CD14-positive monocyte (primary cell): ENCODE results near the gene HERC6. TPM values are rescaled to one million over a fixed set of nuclear protein-coding genes. Genes with fewer than 3 reads are reported as not detected.
"Not testable (repeated sequence)": the region's sequence is repeated elsewhere in the genome, so short reads cannot be mapped to it uniquely, and the experiment has no call there.

Source experiments
- DNase-seq, 3 donors: peaks; one replicate each; pipeline ENCODE4 v3.0.0-alpha.2; 2011 to 2022
- H2AFZ ChIP-seq: 2 replicates; pipeline ENCODE4 v1.6.0; 2012; ENCODE audit warnings: mild to moderate bottlenecking, low read depth, low read length, inconsistent platforms; ENCODE audit not compliant: insufficient read depth, poor library complexity, severe bottlenecking
- H3K27ac ChIP-seq, 2 donors: 1 replicate in 1 of 2; 2 replicates in 1 of 2; pipeline ENCODE4 v1.5.1; 2012 to 2013; ENCODE audit warnings: low read length in 2 of 2, control low read depth in 1 of 2, inconsistent platforms in 1 of 2, low read depth in 1 of 2, mild to moderate bottlenecking in 1 of 2
- H3K27me3 ChIP-seq, 2 donors: one replicate each; pipeline versions ENCODE4 v1.6.0 to v1.6.1; 2011 to 2013; ENCODE audit warnings: low read length in 2 of 2; ENCODE audit not compliant: control insufficient read depth in 2 of 2, insufficient read depth in 2 of 2
- H3K36me3 ChIP-seq, 2 donors: replicated peaks in 1 of 2; 1 replicate in 1 of 2; 2 replicates in 1 of 2; pipeline versions ENCODE4 v1.5.1 to v1.6.1; 2012 to 2013; ENCODE audit warnings: low read length in 2 of 2, control low read depth in 1 of 2, inconsistent platforms in 1 of 2, mild to moderate bottlenecking in 1 of 2; ENCODE audit not compliant: insufficient read depth in 2 of 2, control insufficient read depth in 1 of 2
- H3K4me1 ChIP-seq, 2 donors: 1 replicate in 1 of 2; 2 replicates in 1 of 2; pipeline versions ENCODE4 v1.5.1 to v1.6.1; 2012 to 2013; ENCODE audit warnings: low read length in 2 of 2, control low read depth in 1 of 2, inconsistent platforms in 1 of 2, mild to moderate bottlenecking in 1 of 2, moderate library complexity in 1 of 2; ENCODE audit not compliant: insufficient read depth in 2 of 2, control insufficient read depth in 1 of 2
- H3K4me2 ChIP-seq: replicated peaks from 2 replicates; pipeline ENCODE3; 2012; ENCODE audit warnings: low read length, moderate library complexity, mild to moderate bottlenecking; ENCODE audit not compliant: poor library complexity, severe bottlenecking; ENCODE audit errors: extremely low read depth
- H3K4me3 ChIP-seq, 3 experiments: fragments of 200-600 bp in 1 of 3; sonication (generic) in 1 of 3; replicated peaks in 1 of 3; 1 replicate in 2 of 3; 2 replicates in 1 of 3; pipeline ENCODE4 v1.5.1; 2011 to 2013; ENCODE audit warnings: low read length in 3 of 3, mild to moderate bottlenecking in 3 of 3, control low read depth in 2 of 3, low read depth in 2 of 3, inconsistent platforms in 1 of 3, moderate library complexity in 1 of 3
- H3K79me2 ChIP-seq: 2 replicates; pipeline ENCODE4 v1.6.0; 2012; ENCODE audit warnings: mild to moderate bottlenecking, control low read depth, inconsistent platforms, low read length, moderate library complexity; ENCODE audit not compliant: insufficient read depth
- H3K9ac ChIP-seq: 2 replicates; pipeline ENCODE4 v1.6.0; 2017; ENCODE audit warnings: low read length, mild to moderate bottlenecking; ENCODE audit not compliant: insufficient read depth, poor library complexity, severe bottlenecking
- H3K9me3 ChIP-seq, 2 donors: replicated peaks in 1 of 2; 1 replicate in 1 of 2; 2 replicates in 1 of 2; pipeline versions ENCODE4 v1.5.1 to v1.6.1; 2012 to 2013; ENCODE audit warnings: low read length in 2 of 2, control low read depth in 1 of 2; ENCODE audit not compliant: control insufficient read depth in 1 of 2, insufficient read depth in 1 of 2
- H4K20me1 ChIP-seq: 2 replicates; pipeline ENCODE4 v1.6.0; 2012; ENCODE audit warnings: mild to moderate bottlenecking, low read length, control low read depth, moderate library complexity; ENCODE audit not compliant: insufficient read depth
- H3K27ac Mint-ChIP-seq, 7 donors: one replicate each; pipeline ENCODE4 v1.8.0; 2020; ENCODE audit warnings: mild to moderate bottlenecking in 7 of 7, mixed read lengths in 7 of 7, moderate library complexity in 6 of 7, inconsistent platforms in 2 of 7
- H3K27me3 Mint-ChIP-seq, 3 donors: one replicate each; pipeline ENCODE4 v1.8.0; 2021 to 2022; ENCODE audit warnings: low read depth in 3 of 3, mild to moderate bottlenecking in 3 of 3, mixed read lengths in 3 of 3, moderate library complexity in 3 of 3, inconsistent platforms in 1 of 3
- H3K36me3 Mint-ChIP-seq, 2 donors: one replicate each; pipeline ENCODE4 v1.8.0; 2020; ENCODE audit warnings: mixed read lengths in 2 of 2, inconsistent platforms in 1 of 2, mild to moderate bottlenecking in 1 of 2
- H3K4me1 Mint-ChIP-seq: one replicate; pipeline ENCODE4 v1.8.0; 2020; ENCODE audit warnings: mild to moderate bottlenecking, mixed read lengths
- H3K4me3 Mint-ChIP-seq, 2 donors: one replicate each; pipeline ENCODE4 v1.8.0; 2020; ENCODE audit warnings: mild to moderate bottlenecking in 2 of 2, mixed read lengths in 2 of 2, moderate library complexity in 1 of 2
- H3K9me3 Mint-ChIP-seq, 7 donors: one replicate each; pipeline ENCODE4 v1.8.0; 2020 to 2022; ENCODE audit warnings: mixed read lengths in 7 of 7, mild to moderate bottlenecking in 6 of 7, moderate library complexity in 6 of 7, inconsistent platforms in 2 of 7
- WGBS: methylation state at CpG from one replicate; pipeline ENCODE4 v1.1.5; 2013; ENCODE audit warnings: missing lambda C conversion rate; ENCODE audit not compliant: insufficient coverage; 5-methylcytosine and 5-hydroxymethylcytosine counted together
- intact Hi-C, 2 donors: fragments of 100-400 bp; cut with micrococcal nuclease; formaldehyde crosslinking; loops; one replicate each; pipeline versions ENCODE4 v1.15.0 to v1.15.1; 2023
- polyA plus RNA-seq, 3 donors: library from polyadenylated mRNA; depleted of rRNA in 1 of 3; unstranded in 2 of 3; stranded (reverse) in 1 of 3; fragments of 300-500 nt in 2 of 3; fragments of >200 nt in 1 of 3; fragmentation: Illumina TruSeq in 2 of 3; gene quantifications; 1 replicate in 2 of 3; 2 replicates in 1 of 3; pipeline ENCODE4 v1.2.3, GENCODE V29; 2012 to 2021
- TF ChIP-seq, protein P1 (sequence below): fragments of 200-600 bp; IDR thresholded peaks from one replicate; pipeline ENCODE4 v1.8.0; 2022; ENCODE audit warnings: antibody characterized with exemption, mild to moderate bottlenecking

Gene HERC6
- polyA plus RNA-seq, 3 donors: 4.1 to 9.4 (median 6.1) TPM

DNA sequence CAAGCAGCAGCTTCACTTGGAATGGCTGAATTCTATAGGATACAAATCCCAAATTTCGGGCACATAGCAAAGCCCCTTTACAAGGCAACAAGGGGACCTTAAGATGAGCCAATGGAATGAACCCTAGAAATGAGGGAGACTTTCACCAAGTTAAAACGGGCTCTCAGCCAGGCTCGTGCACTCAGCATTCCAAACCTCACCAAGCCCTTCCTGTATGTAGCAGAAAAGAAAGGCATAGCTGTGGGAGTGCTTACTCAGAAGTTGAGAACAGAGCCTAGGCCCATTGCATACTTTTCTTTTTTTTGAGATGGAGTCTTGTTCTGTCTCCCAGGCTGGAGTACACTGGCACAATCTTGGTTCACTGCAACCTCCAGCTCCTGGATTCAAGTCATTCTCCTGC is 67.5 kb downstream of the HERC6 start:
- H3K27ac ChIP-seq: no peak overlapping the region
- H3K4me1 ChIP-seq: no peaks in the 10 kb centered on the region
- H2AFZ ChIP-seq: no peak overlapping the region
- H3K27me3 Mint-ChIP-seq: peaks cover 0 to 3% (median 0%) of the 10 kb centered on the region in 3 donors
- 57% methylated on average over 1 of the region's 3 CpGs for WGBS
- no peak overlapping the region for H3K4me3 Mint-ChIP-seq
- H3K27ac Mint-ChIP-seq: no peak overlapping the region
- intact Hi-C loops: no loop called here
- peaks cover 4 to 18% of the 10 kb centered on the region in 2 donors for H3K36me3 ChIP-seq
- H4K20me1 ChIP-seq: no peaks in the 10 kb centered on the region
- H3K4me2 ChIP-seq: no peak overlapping the region
- TF ChIP-seq, protein P1, sequence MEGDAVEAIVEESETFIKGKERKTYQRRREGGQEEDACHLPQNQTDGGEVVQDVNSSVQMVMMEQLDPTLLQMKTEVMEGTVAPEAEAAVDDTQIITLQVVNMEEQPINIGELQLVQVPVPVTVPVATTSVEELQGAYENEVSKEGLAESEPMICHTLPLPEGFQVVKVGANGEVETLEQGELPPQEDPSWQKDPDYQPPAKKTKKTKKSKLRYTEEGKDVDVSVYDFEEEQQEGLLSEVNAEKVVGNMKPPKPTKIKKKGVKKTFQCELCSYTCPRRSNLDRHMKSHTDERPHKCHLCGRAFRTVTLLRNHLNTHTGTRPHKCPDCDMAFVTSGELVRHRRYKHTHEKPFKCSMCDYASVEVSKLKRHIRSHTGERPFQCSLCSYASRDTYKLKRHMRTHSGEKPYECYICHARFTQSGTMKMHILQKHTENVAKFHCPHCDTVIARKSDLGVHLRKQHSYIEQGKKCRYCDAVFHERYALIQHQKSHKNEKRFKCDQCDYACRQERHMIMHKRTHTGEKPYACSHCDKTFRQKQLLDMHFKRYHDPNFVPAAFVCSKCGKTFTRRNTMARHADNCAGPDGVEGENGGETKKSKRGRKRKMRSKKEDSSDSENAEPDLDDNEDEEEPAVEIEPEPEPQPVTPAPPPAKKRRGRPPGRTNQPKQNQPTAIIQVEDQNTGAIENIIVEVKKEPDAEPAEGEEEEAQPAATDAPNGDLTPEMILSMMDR: no peak
- H3K4me3 ChIP-seq: no peak overlapping the region
- no peaks in the 10 kb centered on the region for H3K27me3 ChIP-seq
- H3K36me3 Mint-ChIP-seq: peaks cover 13 to 14% of the 10 kb centered on the region in 2 donors
- no peaks in the 10 kb centered on the region for H3K4me1 Mint-ChIP-seq
- H3K9me3 ChIP-seq: no peaks in the 10 kb centered on the region
- H3K9ac ChIP-seq: no peak overlapping the region
- DNase-seq: no peak
- peaks cover 3 to 12% (median 7%) of the 10 kb centered on the region in 7 donors for H3K9me3 Mint-ChIP-seq
- H3K79me2 ChIP-seq: no peaks in the 10 kb centered on the region

- TF ChIP-seq, protein P1: no peak
Observed at GRCh38 chr4:88447371-88448095, 68.9 kb downstream of the HERC6 start.

DNA sequence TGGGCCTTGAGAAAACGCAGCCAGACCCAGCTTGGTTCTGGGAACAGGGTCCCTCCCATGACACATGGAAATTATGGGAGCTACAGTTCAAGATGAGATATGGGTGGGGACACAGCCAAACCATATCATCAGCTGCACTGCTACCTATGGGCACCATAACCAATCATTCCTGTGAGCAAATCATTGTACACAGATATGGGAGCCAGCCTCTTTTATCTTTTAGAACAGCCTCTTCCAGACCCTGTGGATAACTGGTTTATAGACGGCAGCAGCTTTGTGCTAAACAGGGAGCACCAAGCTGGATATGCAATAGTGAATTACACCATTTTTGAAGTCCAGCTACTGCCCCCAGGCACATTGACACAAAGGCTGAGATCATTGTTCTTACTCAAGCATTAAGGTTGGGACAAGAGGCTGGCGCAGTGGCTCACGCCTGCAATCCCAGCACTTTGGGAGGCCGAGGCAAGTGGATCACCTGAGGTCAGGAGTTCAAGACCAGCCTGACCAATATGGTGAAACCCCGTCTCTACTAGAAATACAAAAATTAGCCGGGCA is 69.6 kb downstream of the HERC6 start:
- H3K36me3 ChIP-seq, H3K4me3 Mint-ChIP-seq, H2AFZ ChIP-seq, H3K79me2 ChIP-seq, H3K4me1 Mint-ChIP-seq, H3K27me3 ChIP-seq, H3K27ac Mint-ChIP-seq, H3K27ac ChIP-seq, DNase-seq, H3K9ac ChIP-seq, H3K9me3 ChIP-seq, H3K9me3 Mint-ChIP-seq, H3K4me3 ChIP-seq, H3K36me3 Mint-ChIP-seq, H3K4me2 ChIP-seq, intact Hi-C loops, H3K4me1 ChIP-seq, H3K27me3 Mint-ChIP-seq, H4K20me1 ChIP-seq: not testable (repeated sequence)
- WGBS: 100% methylated on average over 3 of the region's 7 CpGs

More at GRCh38 chr4:88447371-88448095, 68.9 kb downstream of the HERC6 start:
- H3K4me1 Mint-ChIP-seq: no peaks in the 10 kb centered on the region
- no peak overlapping the region for H3K4me3 Mint-ChIP-seq
- H3K27me3 Mint-ChIP-seq: peaks cover 0 to 3% (median 0%) of the 10 kb centered on the region in 3 donors
- intact Hi-C loops: no loop called here
- no peak overlapping the region for H3K4me3 ChIP-seq
- no peak overlapping the region for H2AFZ ChIP-seq
- no peaks in the 10 kb centered on the region for H4K20me1 ChIP-seq
- H3K9me3 ChIP-seq: no peaks in the 10 kb centered on the region
- peaks cover 0 to 10% (median 6%) of the 10 kb centered on the region in 7 donors for H3K9me3 Mint-ChIP-seq
- H3K4me1 ChIP-seq: no peaks in the 10 kb centered on the region
- no peaks in the 10 kb centered on the region for H3K79me2 ChIP-seq
- peaks cover 7 to 10% of the 10 kb centered on the region in 2 donors for H3K36me3 Mint-ChIP-seq
- DNase-seq: no peak
- no peak overlapping the region for H3K9ac ChIP-seq
- no peak overlapping the region for H3K27ac ChIP-seq
- no peaks in the 10 kb centered on the region for H3K27me3 ChIP-seq
- H3K4me2 ChIP-seq: no peak overlapping the region
- peaks cover 0 to 10% of the 10 kb centered on the region in 2 donors for H3K36me3 ChIP-seq
- 100% methylated on average over 2 of the region's 5 CpGs for WGBS
- H3K27ac Mint-ChIP-seq: no peak overlapping the region
